Fibroblast of villous mesenchyme (primary cell): ENCODE results near the gene NBEA. TPM values are rescaled to one million over a fixed set of nuclear protein-coding genes. Genes with fewer than 3 reads are reported as not detected.
A peak's percentile ranks its signal among the peaks of the same experiment; 100 is the strongest.

Source experiments
- DNase-seq: peaks from one replicate; pipeline ENCODE4 v3.0.0-alpha.2; 2010; ENCODE audit warnings: low read depth
- H3K4me3 ChIP-seq: 2 replicates; pipeline ENCODE4 v1.5.1; 2011; ENCODE audit warnings: low read depth, mild to moderate bottlenecking, low read length
- total RNA-seq: library from RNA; depleted of rRNA; stranded (reverse); fragments of >200 nt; gene quantifications from 2 replicates; pipeline ENCODE4 v1.2.3, GENCODE V29; 2012
- TF ChIP-seq, protein P1 (sequence below): IDR thresholded peaks from 2 replicates; pipeline ENCODE4 v1.5.1; 2012; ENCODE audit warnings: low read depth, mild to moderate bottlenecking, low read length; ENCODE audit not compliant: insufficient read depth

Gene NBEA
- total RNA-seq, 1 donor, result 9.5 TPM

DNA sequence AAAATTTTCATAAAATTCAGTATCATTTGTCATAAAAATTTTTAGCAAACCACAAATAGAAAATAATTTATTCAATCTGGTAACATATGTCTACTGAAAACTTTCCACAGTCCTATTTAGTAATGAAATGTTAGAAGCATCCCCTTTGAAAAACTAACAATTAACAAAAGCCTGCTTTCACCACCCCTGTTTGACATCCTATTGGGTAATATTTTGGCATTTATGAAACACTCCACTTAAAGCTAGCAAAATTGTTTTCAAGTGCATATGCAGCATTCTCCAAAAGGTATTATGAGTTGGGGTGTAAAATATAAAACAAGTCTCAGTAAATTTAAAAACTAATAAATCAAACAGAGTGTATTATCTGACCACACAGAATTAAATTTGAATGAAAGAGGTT lies 189.4 kb downstream of the NBEA start:
- TF ChIP-seq, protein P1, sequence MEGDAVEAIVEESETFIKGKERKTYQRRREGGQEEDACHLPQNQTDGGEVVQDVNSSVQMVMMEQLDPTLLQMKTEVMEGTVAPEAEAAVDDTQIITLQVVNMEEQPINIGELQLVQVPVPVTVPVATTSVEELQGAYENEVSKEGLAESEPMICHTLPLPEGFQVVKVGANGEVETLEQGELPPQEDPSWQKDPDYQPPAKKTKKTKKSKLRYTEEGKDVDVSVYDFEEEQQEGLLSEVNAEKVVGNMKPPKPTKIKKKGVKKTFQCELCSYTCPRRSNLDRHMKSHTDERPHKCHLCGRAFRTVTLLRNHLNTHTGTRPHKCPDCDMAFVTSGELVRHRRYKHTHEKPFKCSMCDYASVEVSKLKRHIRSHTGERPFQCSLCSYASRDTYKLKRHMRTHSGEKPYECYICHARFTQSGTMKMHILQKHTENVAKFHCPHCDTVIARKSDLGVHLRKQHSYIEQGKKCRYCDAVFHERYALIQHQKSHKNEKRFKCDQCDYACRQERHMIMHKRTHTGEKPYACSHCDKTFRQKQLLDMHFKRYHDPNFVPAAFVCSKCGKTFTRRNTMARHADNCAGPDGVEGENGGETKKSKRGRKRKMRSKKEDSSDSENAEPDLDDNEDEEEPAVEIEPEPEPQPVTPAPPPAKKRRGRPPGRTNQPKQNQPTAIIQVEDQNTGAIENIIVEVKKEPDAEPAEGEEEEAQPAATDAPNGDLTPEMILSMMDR, result no peak
- no peak for DNase-seq
- H3K4me3 ChIP-seq, result no peak overlapping the region

DNA sequence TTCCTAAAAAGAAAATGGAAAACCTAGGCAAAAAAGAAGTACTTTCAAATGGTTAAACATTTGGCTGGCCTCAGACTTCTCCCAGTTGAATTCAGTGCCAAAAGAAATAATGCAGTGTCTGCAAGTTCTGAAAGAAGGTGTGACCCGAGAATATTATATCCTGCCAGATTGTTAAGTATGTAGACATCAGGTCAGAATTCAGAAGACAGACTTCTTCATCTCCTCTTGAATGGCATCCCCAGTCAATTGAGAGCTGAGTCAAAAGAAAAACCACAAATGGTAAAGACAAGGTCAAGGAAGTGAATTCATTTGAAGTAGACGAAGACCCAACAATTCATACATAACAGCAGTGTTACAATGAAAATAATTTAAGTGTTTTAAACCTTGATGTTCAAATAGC lies 194.5 kb downstream of the NBEA start:
- TF ChIP-seq, protein P1, result no peak
- H3K4me3 ChIP-seq, result no peak overlapping the region
- DNase-seq, result no peak

DNA sequence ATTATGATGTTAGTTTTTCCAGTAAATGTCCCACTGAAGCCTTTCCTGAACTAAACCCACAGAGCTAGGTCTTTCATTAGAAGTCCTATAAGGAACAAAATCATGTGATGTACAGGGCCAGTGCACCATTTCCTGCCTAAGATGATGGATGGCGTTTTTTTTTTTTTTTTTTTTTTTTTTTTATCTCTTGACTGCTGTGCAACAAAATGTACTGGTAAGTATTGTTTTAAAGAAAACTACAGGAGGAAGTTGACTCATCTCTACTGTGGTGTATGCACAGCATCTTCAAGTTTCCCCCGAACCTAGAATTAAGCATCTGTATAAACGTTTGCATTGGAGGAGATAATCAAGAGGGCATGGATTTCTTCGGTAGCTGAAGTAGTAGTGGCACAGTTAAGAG lies 197.5 kb downstream of the NBEA start:
- peak; percentile 6 for DNase-seq
- TF ChIP-seq, protein P1, result no peak
- H3K4me3 ChIP-seq, result no peak overlapping the region

DNA sequence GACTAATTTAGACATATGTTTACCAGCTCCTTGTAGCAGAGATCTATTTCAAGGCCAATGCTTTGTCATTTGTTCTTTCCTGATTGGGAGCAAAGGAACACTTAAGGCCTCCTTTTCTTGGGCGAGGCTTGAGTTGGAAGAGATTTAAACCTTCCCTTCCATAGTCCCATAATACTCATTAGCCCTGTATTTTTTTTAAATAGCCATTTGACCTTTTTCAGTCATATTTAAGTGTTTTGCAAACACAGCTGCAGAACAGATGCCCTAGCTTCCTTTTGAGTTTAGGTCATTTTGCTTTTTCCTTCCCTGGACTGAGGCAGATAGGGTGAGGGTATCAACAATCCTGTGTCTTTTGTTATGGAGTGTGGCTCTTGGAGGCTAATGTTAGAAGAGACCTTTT lies 198.3 kb downstream of the NBEA start:
- H3K4me3 ChIP-seq, result no peak overlapping the region
- peak; percentile 54 for DNase-seq
- TF ChIP-seq, protein P1, result no peak

DNA sequence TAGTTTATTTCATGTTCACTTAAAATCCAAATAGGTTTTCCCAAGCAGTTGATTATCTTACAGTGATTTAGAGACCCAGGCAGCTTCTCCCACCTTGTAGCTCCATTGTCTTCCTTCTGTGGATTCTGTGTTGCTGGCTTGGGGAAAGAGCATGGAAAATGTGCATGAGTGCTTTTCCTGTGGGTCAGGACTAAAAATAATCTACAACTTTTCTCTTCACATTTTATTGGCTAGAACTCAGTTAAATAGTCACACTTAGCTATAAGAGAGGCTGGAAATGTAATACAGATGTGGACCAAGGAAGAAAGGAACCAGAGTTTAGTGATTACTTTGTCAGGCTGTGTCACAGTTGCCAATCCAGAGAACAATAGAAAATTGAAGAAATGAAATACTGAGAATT lies 198.8 kb downstream of the NBEA start:
- TF ChIP-seq, protein P1, result no peak
- no peak for DNase-seq

DNA sequence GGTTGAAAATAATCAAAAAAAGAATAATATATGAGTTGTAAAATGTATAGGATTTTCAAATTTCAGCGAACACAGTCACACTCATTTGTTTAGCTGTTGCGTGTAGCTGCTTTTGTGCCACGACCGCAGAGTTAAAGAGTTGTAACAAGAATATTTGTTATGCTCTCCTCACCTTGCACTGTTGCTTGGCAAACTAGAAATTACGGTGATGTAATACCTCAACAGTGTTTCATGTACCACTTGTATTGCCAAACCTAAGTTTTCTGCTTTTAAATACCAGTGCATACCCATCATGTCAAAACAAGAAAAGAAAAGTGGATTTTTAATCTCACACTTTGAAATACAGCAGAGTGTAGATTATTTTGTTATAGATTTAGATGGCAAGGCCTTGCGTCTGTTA lies 201.1 kb downstream of the NBEA start:
- H3K4me3 ChIP-seq, result no peak overlapping the region
- DNase-seq, result no peak
- TF ChIP-seq, protein P1, result no peak

More for the DNA sequence above, 198.8 kb downstream of the NBEA start:
- H3K4me3 ChIP-seq, result no peak overlapping the region

DNA sequence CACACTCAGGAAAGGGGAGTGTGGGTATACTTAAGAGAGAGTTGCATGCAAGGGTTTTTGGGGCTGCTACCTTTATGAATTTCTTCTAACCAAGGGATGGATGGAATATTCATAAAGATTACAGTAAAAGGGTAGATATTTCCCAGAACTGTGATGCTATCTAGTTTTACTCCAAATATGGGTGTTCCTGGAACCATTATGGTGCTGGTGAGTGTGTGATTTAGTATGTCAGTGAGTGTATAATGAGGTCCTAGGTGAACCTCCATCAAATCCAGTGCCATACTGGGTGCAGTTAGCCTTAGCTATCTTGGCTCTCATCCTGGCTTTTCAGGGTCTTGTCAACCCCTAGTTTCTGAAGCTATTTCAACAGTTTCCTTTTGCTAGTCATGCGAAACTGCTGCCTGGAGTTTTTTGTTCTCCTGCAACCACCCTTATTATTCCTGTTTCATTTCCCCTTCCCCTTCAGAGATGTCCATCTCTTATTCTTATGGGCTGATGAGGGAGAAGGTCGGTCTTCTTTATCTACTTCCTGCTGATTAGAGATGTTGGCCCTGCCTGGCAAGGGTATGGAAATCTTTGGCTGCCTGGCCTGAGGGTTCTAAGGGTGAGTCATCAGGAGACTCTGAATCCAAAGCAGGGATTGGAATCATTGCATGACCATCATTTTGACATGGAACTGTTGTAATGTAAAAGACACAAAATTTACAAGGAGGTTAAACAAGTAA lies 202.3 kb downstream of the NBEA start:
- no peak for DNase-seq
- no peak overlapping the region for H3K4me3 ChIP-seq

More for the DNA sequence above, 202.3 kb downstream of the NBEA start:
- TF ChIP-seq, protein P1, result no peak
